Spleen (tissue), 7 donors: ENCODE data around the gene TNFAIP8.

ENCODE experiments used
- CTCF ChIP-seq, 11 experiments: fragments of 200-600 bp in 7 of 11; fragments of 450-650 bp in 4 of 11; sonication (generic) in 4 of 11; IDR thresholded peaks in 8 of 11; conservative IDR thresholded peaks in 3 of 11; 1 replicate in 7 of 11; 2 replicates in 4 of 11; pipeline versions ENCODE4 v1.4.0 to v1.8.0; 2016 to 2021; ENCODE audit warnings: antibody characterized with exemption in 11 of 11, inconsistent platforms in 4 of 11, mild to moderate bottlenecking in 1 of 11
- POLR2A ChIP-seq, 3 donors: fragments of 450-650 bp; IDR thresholded peaks; one replicate each; pipeline ENCODE4 v1.5.1; 2017; ENCODE audit warnings: antibody characterized with exemption in 3 of 3, mild to moderate bottlenecking in 1 of 3
- POLR2AphosphoS5 ChIP-seq, 3 donors: sonication (generic); formaldehyde crosslinking; IDR thresholded peaks; one replicate each; pipeline ENCODE4 v1.5.1; 2017; ENCODE audit warnings: antibody characterized with exemption in 3 of 3
- donor health status: DM: no; HTN: no; CAD: no; lungs with moderate emphysema.
- donor health status: DM: no; HTN: no; CAD: no.
- donor health status: DM: no; HTN: no; CAD: no.

GRCh38 chr5:119363271-119363670, 7.5 kb downstream of the TNFAIP8 start:
- TF ChIP-seq CTCF (IDR thresholded peaks at IDR 0.05 in 8 of 11, conservative IDR thresholded peaks at IDR 0.05 in 3 of 11) (no peak), POLR2A (IDR thresholded peaks at IDR 0.05) (no peak), POLR2AphosphoS5 (IDR thresholded peaks at IDR 0.05) (no peak)
